Erythroblast (primary cell): ENCODE data around the gene COL7A1.
"Not testable (repeated sequence)": the region's sequence is repeated elsewhere in the genome, so short reads cannot be mapped to it uniquely, and the experiment has no call there.

ENCODE experiments used
- DNase-seq, 2 experiments: peaks; one replicate each; lab custom pipeline; 2025; lab: John Stamatoyannopoulos, UW
- GATA1 ChIP-seq: IDR thresholded peaks from 2 replicates; pipeline ENCODE4 v1.6.1; 2011; ENCODE audit warnings: low read depth, mild to moderate bottlenecking, control low read depth, low read length, moderate library complexity
- POLR2A ChIP-seq: IDR thresholded peaks from 2 replicates; pipeline ENCODE4 v1.6.1; 2011; ENCODE audit warnings: mild to moderate bottlenecking, low read length

Gene COL7A1

DNA sequence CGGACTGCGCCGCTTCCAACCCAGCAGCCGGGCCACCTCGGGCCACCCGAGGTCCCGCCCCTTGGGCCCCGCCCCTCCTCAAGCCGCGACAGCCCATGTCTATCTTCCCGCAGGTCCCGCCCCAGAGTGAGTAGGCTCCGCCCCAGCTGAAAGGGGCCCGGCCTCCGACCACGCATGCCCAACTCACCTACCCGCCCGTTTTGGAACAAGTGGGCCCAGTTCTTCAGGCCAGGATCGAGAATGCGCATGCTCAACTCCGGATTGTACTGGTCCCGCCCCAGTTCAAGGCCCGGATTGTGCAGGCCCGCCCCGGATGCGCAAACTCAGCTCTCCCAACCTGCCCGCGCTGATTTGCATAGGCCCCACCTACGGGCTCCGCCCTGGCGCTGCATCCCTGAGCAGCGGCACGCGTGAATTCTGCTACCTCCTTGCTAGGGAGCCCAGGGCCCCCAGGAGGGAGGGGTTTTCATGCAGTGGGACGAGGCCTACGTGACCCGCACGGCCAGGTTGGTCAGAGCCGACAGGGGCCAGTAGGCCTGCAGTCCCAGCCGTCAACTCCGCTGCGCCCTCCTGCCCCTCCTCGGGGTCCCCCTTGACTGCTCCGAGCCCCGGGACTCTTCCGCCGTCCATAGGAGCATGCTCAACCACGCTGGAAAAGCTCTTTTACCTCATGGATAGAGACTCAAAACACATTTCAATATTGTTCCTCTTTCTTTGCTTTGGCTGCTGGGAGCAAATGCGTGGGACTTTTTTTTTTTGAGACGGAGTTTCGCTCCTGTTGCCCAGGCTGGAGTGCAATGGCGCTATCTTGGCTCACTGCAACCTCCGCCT, 38.1 kb downstream of the COL7A1 start, which contains the start of gene PFKFB4:
Gene PFKFB4, minus strand, starts transcription at position 8 of the 831 bp plus-strand sequence. CDS start 26 bp downstream, outside the sequence.
- peak; percentile 100 for DNase-seq
- TF ChIP-seq GATA1 (no peak), POLR2A (peak; percentile 31)

DNA sequence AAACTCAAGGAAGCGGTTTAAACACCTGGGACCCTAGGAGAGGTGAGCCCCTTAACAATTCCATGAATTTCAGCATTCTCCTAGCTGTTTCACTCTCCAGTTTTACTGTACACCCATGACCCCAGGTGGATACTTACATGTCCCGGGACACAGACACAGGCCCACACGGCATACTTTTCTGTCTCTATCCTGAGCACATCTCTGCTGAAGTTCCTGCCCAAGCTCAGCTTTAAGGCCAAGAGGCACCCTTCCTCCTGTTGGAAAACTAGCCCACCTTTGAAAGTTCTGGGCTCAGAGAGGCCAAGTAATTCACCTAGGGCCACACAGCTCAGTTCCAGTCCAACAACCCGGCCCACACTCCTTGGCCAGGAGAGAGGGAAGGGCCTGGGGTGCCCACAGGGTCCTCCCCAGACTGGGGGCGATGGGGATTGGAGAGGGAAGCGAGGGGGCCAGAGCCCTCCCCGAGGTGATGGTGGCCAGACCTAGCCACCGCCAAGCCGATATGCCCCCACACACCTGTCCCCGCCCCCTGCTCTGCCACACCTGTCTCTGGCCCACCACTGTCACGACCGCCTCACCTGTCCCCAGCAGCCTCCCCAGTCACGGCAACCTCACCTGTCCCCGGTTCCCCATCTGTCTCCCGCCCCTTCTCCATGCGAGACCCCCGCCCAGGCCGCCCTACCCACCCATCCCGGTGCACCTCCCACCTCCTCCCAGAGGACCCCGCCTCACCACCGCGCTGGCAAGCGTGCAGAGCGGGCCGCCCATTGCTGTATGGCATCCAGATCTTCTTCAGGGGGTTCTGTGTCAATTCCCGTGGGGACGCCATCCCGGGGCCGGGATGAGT, 39.0 kb downstream of the COL7A1 start:
- DNase-seq: peak in 1 of 2 experiments; percentile 57

DNA sequence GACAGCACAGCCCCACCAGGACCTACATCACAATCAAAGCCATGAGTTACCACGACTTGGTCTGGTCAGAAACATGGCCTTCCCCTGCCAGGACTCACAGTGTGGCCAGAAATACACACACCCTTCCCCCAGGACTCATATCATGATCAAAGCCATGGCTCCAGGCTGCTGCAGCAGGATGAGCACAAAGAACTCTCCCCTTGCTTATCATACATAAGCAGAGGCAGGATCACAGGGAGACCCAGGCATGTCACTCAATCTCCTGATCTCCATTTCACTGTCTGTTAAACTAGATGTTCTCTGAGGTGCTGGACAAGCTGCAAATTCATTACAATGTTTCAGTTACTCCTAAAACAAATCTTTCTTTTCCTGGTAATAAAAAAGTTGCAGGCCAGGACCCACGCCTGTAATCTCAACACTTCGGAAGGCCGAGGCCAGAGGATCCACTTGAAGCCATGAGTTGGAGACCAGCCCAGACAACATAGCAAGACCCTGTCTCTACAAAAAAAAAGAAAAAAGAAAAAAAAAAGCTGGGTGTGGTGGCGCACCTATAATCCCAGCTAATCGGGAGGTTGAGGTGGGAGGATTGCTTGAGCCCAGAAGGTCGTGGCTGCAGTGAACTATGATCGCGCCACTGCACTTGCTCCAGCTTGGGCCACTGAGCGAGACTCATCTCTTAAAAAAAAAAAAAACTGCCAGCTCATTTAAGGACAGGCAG, 39.7 kb downstream of the COL7A1 start:
- no peak for TF ChIP-seq GATA1
- peak; percentile 27 for TF ChIP-seq POLR2A
- DNase-seq: peak; percentile 80 to 92

More for the DNA sequence above, 39.0 kb downstream of the COL7A1 start:
- TF ChIP-seq POLR2A (no peak), GATA1 (no peak)

DNA sequence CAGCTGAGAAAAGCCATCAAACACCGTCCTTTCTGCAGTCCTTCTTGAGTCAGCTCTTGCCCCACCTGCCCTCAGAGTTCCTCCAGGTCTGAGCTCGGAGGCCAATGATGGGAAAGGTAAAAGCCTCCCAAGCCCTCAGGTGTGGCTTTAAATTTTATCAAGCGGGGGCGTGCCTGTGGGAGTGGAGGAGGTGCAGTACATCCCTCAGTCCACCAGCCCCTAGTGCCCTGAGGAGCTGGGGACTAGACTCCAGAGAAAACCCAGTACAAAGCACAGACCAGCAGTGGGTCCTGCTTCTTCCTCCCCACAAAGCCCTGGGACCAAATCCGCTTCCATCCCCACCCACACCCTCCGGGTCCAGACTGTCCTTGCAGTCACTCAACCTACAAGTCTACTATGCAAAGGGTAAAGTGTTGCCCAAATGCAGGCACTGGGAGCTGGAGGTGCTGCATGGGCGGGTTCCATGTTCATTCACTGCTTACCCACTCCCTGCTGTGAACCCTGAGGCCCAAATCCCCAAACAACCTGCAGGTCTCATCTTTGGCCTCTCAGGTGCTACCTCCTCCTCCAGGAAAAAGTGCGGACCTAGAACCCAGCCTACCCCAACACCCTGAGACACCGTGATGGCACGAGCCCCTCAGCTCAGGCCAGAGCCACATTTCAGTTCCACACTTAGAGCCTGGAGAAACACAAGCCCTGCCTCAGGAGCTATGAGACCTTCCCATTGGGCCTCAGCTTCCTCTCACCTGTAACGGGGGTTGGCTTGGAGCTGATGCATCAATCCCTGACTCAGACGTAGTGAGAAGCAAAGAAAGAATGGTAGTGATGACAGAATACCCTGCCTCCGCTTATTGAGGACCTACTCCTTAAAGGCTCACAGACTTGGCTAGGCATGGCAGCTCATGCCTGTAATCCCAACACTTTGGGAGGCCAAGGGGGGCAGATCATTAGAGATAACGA, 41.0 kb downstream of the COL7A1 start:
- no peak for DNase-seq
- TF ChIP-seq POLR2A (no peak), GATA1 (no peak)

DNA sequence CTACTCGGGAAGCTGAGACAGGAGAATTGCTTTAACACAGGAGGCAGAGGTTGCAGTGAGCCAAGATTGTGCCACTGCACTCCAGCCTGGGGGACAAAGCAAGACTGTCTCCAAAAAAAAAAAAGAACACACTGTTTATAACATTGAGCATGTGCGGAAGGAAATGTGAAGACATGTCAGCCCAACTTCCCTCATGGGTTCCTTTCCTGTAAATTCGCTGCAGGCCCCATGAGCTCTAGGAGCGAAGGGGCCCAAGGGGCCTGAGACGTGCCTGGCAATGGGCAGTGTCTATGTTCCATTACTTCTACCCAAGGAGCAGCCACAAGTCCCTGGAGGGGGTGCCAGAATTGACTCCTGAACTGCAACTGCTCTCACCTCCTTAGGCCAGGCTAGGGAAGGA, 41.8 kb downstream of the COL7A1 start:
- no peak for TF ChIP-seq GATA1
- TF ChIP-seq POLR2A: no peak
- no peak for DNase-seq

DNA sequence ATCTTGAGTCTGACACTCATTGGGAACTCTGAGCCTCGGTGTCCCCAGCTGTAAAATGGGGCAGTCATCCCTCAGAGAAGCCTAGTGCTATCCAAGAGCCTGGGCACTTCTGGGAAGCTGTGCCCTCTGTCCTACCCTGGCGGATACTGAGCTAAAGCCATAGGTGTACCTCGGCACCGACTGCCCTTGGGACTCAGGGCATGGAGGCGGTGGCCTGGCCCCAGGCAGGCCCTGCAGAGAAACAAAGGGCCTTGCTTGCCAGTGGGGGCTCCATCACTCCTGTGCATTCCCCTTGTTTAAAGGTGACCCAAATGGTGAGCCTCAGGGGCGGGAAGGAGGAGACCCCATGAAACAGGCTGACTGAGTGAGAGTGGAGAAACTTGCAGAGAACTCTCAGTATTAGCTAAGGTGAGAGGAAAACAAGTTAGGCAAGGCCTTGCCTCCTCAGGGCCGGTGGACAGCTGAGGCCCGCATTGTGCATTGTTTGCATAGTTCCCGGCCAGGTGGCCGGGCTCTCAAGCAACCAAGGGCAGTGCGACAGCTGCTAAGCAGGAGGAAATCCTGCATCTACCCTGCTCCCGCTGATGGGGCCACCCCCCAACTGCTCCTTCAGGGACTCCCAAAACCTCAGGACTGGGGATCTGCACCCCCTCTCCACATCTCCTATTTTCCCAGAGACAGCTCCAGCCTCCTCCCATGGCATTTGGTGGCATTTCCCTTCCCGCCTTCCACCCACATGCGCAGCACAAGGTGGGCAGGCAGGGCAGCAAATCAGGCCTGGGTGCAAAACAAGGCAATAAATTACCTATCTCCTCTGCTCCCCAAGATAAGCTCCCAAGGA, 42.8 kb downstream of the COL7A1 start:
- TF ChIP-seq POLR2A (no peak), GATA1 (no peak)
- DNase-seq: no peak

DNA sequence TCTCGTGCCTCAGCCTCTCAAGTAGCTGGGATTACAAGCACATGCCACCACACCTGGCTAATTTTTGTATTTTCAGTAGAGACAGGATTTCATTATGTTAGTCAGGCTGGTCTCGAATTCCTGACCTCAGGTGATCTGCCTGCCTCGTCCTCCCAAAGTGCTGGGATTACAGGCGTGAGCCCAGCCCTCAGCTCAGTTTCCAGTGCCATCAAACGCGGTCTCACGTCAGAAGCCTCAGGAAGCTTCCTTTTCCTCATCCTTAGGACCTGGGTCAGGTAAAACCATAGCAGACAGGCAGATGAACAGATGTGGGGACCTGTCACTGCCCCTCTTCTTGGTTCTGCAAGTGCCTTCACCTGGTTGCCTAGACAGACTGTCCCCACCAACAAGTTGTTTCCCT, 43.5 kb downstream of the COL7A1 start:
- DNase-seq: not testable (repeated sequence)

DNA sequence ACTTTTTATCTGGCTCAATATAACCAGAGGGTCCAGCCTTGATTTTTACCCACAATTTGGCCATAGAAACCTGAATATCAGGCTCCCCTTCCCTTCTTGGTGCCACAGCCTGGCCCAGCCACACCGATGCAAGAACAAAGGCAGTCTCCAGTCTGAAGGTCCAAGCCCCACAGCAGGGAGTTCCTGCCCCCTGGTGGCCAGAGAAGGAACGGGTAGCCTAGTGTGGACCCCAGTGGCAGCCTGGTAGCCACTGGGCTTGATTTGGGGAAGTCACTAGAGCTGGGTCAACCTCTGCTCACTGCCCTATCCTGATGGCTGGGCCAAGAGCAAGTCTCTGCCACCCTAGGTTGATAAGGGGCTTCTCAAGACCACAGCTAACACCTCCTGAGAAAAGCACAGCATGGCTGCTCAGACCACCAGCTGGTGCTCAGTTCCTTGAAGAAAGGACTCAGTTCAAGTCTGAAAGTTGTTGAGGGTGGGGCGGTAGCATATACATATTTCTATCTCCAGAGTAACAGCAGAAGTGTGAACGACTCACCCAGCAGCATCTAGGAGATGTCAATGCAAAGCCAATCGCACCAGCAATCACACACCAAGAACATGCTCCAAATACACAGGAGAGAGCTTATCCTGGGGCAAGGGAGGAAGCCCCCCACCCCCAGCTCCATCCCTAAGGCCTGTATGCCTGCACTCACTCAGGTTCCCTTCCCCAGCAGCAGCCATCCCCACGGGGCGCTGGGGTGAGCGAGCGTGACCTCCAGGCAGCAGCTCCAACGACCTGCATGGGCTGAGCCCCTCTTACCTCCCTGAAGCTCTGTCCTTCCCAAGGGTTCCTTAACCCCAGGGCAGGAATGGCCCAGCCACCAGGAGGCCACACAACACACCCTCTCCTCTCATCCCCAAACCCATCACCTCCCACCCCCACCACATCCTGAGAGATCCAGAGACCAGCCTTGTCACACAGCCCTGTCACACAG, 46.1 kb downstream of the COL7A1 start:
- DNase-seq: peak; percentile 78 to 88

DNA sequence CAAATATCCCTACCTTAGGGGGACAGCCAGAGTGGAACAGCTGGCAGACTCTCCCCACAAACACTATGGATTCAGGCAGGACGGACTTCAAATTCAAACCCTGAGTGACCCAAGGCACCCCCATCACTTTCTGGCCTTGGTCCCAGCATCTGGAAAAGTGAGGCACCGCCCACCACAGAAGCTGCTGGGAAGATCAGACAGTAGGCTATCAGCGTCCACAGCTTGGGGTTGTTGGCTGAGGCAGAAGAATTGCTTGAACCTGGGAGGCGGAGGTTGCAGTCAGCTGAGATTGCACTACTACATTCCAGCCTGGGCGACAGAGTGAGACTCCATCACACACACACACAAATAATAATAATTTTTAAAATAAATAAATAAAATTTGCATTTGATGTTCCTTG, 47.0 kb downstream of the COL7A1 start:
- DNase-seq: peak; percentile 87 to 93
- TF ChIP-seq POLR2A (no peak), GATA1 (no peak)

More for the DNA sequence above, 46.1 kb downstream of the COL7A1 start:
- TF ChIP-seq GATA1: no peak
- no peak for TF ChIP-seq POLR2A

DNA sequence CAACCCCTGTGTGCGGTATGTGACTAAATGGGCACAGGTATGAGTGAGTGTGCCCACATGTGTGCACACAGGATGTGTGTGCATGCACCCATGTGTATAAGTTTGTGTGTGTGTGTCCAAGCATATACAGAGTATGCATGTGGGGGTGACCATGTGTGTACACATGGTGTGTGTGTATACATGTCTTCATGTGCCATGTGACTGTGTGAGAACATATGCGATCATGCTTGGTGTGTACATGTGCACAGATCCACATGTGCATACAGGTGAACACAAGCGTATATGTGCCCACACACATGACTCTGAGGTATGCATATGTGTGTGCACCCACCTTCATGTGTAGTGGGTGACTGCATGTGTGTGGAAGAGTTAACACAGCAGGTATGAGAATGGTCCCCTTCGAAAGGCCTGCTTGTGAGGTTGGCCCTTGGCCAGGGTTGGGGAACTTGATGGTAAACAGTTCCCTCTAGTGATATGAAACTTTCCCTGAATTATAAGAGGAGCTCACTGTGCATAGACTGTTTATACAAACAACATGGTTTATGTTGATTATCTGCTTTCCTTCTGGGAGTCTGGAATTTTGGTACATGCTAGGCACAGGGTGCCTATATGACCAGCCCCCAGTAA, 48.8 kb downstream of the COL7A1 start:
- TF ChIP-seq GATA1 (no peak), POLR2A (no peak)
- DNase-seq: peak; percentile 19 to 42

DNA sequence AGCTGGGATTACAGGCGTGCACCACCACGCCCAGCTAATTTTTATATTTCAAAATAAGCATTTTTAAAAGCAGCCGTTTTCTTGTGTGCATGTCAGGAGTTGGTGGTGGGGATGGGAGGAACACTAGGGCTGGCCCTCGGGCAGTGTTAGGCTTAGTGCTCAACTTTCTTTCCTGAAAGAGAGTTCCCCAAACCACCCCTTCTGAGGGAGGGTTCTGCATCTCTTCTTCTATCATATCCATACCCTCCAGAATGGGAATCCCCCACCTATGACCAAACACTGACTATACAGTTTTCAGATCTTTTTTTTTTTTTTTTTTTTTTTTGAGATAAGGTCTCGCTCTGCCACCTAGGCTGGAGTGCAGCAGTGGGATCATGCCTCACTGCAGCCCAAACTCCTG, 51.0 kb downstream of the COL7A1 start:
- no peak for TF ChIP-seq POLR2A
- no peak for TF ChIP-seq GATA1
- DNase-seq: no peak
